NCI-H2107 (cell line): ENCODE results near the gene MRPL28.
"Not testable (repeated sequence)": the region's sequence is repeated elsewhere in the genome, so short reads cannot be mapped to it uniquely, and the experiment has no call there.

Source experiments
- DNase-seq: peaks from one replicate; lab custom pipeline; 2025; lab: John Stamatoyannopoulos, UW

MRPL28 gene

DNA sequence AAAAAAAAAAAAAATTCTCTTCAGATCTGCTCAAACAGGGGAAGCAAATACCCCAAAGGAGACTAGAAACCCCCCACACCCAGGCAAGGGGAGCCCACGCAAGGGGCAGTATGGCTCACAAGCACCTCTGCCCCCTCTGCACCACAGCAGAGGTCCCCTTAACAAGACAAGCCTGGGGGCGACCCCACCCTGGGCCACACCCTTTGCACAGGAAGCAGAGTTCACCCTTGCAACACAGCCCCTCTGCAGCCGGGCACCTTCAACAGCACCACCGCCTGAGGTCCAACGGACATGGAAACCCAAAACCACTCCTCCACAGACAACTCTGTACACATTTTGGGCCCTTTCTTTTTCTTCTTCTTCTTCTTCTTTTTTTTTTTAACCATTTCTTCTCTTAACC is 30.7 kb downstream of the MRPL28 start:
- DNase-seq, result no peak

GRCh38 chr16:337975-338575 is 32.3 kb downstream of the MRPL28 start:
- DNase-seq, result no peak

DNA sequence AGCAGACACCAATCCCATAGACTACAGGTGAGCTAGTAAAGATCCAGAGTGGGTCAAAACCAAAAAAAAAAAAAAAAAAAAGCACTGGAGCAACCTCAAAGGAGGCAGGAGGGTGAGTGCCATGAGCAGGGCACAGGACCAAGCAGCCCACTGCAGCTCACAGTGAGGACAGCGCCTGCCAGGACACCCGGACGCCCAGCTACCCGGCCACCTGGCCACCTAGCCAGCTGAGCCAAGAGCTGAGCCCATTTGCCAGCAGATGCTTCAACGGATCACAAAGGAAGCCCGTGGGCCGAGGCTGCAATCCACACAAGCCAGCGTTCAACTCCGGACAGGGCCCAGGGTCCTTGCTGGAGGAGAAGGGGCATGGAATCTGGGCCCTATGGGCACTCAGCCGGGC is 32.9 kb downstream of the MRPL28 start:
- no peak for DNase-seq

DNA sequence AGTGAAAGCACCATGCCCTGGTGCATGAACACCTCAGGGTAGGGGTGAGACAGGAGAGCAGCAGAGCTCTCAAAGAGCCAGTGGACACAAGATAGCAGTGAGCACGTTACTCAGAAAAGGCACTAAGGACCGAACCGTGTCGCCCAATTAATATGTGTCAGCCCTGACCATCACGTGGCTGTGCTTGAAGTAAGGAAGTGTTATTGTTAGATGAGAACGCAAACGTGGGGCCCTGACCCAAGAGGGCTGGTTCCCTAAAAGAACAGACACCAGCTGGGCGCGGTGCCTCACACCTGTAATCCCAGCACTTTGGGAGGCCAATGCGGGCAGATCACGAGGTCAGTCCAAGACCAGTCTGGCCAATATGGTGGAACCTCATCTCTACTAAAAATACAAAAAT is 34.1 kb downstream of the MRPL28 start:
- no peak for DNase-seq

DNA sequence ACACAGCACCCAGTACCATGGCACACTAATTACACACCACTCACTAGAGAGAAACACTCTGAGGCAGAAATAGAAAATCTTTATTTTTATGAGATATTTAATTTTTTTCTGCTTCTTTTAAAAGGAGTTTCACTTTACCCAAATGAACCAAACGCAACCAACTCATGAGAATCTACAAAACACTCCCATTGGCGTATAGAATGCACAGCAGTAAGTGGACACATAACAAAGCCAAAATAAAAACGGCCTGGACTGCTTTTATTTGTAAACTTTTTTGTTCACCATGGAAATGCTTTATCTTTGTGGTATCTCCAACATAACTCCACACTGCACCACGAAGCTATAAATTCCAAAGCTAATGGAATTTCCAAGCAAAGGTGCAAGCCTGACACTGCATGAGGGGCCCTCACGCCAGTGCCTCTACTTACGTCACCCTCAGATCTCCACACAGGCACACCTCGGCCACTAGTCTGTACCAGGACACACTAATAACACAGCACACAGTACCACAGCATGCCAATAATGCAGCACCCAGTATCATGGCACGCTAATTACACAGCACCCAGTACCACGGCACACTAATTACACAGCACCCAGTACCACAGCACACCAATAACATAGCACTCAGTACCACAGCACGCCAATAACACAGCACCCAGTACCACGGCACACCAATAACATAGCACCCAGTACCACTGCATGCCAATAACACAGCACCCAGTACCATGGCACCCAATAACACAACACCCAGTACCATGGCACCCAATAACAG is 35.3 kb downstream of the MRPL28 start:
- not testable (repeated sequence) for DNase-seq

- DNase-seq, result not testable (repeated sequence)
These were observed 36.0 kb downstream of the MRPL28 start for GRCh38 chr16:334164-334832.

GRCh38 chr16:333406-334094 is 36.8 kb downstream of the MRPL28 start:
- DNase-seq, result no peak

GRCh38 chr16:331181-331814 is 39.0 kb downstream of the MRPL28 start:
- DNase-seq, result not testable (repeated sequence)

GRCh38 chr16:330741-331140 is 39.6 kb downstream of the MRPL28 start:
- DNase-seq, result no peak

DNA sequence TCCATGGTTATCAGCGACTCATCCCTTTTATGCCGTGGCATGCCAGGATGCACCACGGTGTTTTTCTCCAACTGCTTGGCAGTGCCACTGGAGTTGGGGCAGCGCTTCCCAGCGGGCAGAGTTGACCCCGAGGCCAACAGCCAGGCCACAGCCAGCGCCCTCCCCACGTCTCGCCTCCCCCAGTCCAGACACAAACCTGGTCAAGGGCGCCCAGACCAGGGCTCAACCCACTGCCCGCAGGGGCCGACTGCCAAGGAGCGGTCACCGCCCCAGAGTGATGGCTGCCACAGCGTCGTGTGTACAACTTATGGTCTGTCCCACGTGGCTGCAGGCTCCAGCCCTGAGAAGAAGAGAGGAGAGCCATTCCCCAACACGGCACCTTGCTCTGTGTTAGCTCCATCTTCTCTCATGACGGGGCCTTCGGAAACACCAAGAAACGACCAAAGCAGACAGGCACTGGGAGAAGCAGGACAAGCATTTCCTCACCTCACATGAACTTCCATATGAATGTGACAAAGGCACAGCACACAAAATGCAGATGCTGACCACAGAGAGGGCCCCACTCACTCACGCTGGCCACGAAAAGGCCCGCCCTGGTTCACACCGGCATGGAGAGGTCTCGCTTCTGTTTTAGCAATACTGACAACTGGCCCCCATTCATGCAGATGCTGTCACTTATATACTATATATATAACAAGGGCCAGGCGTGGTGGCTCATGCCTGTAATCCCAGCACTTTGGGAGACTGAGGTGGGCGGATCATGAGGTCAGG is 44.8 kb downstream of the MRPL28 start:
- DNase-seq, result no peak

DNA sequence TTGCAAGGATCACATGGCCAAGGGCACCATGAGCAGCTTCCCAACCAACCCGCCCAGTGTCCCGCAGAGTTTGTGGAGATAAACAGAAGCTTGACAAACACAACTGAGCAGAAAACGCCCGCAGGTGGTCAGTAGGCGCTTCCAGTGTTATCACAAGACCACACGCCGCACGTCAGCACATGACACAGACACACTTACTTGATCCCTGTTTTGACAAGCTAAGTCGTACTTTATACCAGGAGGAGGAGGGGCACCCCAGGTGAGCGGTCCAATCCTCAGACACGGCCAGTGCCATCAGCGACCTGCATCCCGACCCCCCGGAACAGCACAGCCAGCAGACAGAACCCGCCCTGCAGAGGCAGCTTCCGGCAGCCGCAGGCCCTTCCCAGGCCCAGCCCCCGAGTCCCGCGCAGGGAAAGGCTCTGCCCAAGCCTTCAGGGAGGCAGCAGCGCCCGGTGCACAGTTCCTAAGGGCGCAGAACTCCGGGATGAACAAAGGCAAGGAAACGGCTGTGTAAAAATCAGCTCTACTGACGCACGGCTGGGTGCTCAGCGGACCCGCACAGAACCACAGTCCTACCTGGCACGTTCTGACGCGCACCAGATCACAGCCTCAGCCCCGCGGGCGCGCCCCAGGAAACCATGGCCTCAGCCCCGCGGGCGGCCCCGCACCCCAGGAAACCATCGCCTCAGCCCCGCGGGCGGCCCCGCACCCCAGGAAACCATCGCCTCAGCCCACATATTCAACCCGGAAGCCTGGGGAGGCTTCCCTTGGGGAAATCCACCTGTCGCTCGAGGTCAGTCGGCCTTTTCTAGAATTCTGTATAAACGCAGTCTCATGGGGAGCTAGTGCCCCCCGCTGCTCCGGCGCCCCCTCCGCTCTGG is 45.6 kb downstream of the MRPL28 start:
- no peak for DNase-seq

DNA sequence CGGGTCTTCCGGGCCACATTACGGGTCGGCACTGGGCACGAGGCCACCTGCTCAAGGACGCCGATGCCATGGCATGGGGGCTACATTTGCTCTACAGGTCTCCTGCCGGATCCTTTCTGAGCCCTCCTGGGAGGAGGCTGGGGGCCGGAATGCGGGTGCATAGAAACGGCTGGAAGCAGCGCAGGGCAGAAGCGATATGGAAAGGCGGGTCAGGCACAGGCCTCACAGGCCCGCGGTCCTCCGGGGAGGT is 46.2 kb downstream of the MRPL28 start:
- DNase-seq, result no peak

DNA sequence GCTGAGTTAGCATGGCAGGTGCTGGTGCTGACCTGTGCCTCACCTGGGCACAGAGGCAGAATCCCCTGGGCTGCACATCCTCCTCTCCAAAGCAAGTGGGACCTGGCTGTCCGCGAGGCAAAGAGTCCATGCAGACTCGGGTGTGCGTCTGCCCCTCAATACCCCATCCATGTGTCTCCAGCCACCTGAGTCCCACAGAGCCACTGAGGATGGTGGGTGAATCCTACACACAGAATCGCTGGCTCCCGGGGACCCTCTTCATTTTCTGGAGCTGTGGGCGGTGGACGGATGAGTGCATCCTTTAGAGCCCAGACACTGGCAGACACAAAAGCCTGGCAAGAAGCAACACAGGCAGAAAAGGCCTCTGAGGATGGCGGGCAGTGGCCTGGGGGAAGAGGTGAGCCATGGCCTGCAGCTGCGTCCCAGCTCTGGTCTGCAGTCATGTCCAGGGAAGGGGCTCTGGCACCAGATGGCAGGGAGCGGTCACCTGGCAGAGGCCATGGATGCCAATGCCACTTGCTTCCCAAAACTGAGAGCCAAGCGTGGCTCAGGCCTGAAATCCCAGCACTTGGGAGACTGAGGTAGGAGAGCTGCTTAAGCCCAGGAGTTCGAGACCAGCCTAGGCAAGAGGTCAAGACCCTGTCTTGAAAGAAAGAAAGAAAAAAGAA is 47.7 kb downstream of the MRPL28 start:
- no peak for DNase-seq

DNA sequence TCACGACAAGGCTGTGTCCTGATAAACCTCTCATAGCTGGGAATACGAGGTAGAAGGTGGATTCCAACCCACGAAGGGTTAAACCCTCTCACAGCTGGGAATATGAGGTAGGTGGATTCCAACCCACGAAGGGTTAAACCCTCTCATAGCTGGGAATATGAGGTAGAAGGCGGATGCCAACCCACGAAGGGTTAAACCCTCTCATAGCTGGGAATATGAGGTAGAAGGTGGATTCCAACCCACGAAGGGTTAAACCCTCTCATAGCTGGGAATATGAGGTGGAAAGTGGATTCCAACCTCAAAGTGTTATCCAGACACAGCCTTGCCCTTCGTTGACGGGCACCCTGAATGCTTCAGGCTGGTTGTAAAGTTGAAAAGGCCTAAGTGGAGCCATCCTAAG is 48.8 kb downstream of the MRPL28 start:
- DNase-seq, result no peak

GRCh38 chr16:320206-320605 is 50.1 kb downstream of the MRPL28 start:
- DNase-seq, result no peak

DNA sequence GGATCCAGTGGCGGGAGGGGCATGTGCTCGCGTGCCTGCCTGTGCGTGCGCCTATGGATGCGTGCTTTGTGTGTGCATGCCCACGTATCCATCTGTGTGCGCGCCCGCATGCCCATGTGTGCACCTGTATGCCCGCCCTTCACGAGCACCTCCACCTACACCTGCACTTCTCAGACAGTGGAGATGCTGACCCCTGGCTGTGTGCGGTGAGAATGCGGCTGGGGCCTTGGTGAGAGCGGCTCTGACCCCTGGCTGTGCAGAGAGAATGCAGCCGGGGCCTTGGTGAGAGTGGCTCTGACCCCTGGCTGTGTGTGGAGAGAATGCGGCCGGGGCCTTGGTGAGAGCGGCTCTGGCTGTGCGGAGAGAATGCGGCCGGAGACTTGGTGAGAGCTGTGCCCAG is 51.7 kb downstream of the MRPL28 start:
- no peak for DNase-seq

DNA sequence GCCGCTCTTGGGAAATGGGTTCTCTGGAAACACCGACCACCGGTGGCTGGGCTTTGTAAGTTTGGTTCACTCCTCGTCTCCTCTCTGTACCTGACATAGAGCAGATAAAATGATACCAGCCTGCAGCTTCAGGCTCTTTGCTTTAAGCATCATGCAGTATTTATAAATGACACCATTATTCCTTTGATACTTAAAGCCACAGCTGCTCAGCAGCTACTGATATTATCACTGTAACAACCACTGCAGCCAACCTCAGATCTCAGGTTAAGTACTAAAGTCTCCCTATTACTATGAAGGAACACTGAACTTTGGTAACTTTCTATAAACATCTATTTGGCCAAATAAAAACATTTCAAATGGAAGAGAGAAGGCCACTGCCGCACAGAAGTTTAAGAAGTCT is 52.8 kb downstream of the MRPL28 start:
- no peak for DNase-seq
